ENCODE data around the gene PDSS2.

DNA sequence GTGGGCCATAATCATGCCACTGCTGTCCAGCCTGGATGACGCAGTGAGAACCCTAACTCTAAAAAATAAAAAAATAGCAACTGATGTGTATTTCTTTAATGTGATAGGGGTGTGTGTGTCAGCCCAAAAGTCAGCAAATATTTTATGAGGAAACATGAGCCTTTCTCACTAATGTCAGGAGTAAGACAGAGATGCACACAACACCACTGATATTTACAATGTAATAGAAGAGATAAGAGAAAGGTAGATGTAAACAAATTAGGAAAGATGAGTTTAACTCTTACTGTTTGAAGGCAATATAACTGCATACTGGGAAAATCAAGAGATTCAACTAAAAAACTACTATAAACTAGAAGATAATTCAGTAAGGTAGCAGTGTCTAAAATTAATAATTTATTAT, 244.0 kb downstream of the PDSS2 start:
- TF ChIP-seq EZH2 (IDR thresholded peaks at IDR 0.05; ENCODE audit: borderline replicate concordance, low read depth, low read length, severe bottlenecking): no peak
- TF ChIP-seq, protein P1, sequence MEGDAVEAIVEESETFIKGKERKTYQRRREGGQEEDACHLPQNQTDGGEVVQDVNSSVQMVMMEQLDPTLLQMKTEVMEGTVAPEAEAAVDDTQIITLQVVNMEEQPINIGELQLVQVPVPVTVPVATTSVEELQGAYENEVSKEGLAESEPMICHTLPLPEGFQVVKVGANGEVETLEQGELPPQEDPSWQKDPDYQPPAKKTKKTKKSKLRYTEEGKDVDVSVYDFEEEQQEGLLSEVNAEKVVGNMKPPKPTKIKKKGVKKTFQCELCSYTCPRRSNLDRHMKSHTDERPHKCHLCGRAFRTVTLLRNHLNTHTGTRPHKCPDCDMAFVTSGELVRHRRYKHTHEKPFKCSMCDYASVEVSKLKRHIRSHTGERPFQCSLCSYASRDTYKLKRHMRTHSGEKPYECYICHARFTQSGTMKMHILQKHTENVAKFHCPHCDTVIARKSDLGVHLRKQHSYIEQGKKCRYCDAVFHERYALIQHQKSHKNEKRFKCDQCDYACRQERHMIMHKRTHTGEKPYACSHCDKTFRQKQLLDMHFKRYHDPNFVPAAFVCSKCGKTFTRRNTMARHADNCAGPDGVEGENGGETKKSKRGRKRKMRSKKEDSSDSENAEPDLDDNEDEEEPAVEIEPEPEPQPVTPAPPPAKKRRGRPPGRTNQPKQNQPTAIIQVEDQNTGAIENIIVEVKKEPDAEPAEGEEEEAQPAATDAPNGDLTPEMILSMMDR (IDR thresholded peaks at IDR 0.05; ENCODE audit: borderline replicate concordance, extremely low read depth, low read length, poor library complexity, severe bottlenecking): no peak
